Measurements from ENCODE around the gene VWA8.
A peak's percentile ranks its signal among the peaks of the same experiment; 100 is the strongest.
"Not testable (repeated sequence)": the region's sequence is repeated elsewhere in the genome, so short reads cannot be mapped to it uniquely, and the experiment has no call there.

The VWA8 gene

DNA sequence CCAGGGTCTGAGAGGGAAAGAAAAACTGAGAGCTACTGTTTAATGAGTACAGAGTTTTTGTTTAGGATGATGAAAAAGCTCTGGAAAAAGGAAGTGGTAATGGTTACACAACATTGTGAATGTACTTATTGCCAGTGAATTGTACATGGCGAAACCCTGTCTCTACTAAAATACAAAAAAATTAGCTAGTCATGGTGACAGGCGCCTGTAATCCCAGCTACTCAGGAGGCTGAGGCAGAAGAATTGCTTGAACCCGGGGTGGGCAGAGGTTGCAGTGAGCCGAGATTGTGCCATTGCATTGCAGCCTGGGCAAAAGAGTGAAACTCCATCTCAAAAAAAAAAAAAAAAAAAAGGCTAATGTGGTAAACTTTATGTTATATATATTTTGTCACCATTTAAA, 96.3 kb downstream of the VWA8 start:
- H3K27ac ChIP-seq (ENCODE audit: extremely low read depth, low read depth, low read length), result no peak overlapping the region
- H3K9me3 ChIP-seq (ENCODE audit: control insufficient read depth, insufficient read depth, low read depth, low read length), result no peaks in the 10 kb centered on the region
- H3K4me3 ChIP-seq (ENCODE audit: low read depth, low read length), result no peak overlapping the region
- H3K36me3 ChIP-seq (ENCODE audit: control insufficient read depth in 2 of 2, insufficient read depth in 1 of 2, low read length in 2 of 2), result peaks cover 7 to 8% of the 10 kb centered on the region in 2 experiments
- TF ChIP-seq, protein P1, sequence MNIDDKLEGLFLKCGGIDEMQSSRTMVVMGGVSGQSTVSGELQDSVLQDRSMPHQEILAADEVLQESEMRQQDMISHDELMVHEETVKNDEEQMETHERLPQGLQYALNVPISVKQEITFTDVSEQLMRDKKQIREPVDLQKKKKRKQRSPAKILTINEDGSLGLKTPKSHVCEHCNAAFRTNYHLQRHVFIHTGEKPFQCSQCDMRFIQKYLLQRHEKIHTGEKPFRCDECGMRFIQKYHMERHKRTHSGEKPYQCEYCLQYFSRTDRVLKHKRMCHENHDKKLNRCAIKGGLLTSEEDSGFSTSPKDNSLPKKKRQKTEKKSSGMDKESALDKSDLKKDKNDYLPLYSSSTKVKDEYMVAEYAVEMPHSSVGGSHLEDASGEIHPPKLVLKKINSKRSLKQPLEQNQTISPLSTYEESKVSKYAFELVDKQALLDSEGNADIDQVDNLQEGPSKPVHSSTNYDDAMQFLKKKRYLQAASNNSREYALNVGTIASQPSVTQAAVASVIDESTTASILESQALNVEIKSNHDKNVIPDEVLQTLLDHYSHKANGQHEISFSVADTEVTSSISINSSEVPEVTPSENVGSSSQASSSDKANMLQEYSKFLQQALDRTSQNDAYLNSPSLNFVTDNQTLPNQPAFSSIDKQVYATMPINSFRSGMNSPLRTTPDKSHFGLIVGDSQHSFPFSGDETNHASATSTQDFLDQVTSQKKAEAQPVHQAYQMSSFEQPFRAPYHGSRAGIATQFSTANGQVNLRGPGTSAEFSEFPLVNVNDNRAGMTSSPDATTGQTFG (tag by site-specific recombination; IDR thresholded peaks at IDR 0.05; ENCODE audit: borderline replicate concordance), result no peak
- TF ChIP-seq ZNF202 (tag by site-specific recombination; IDR thresholded peaks at IDR 0.05; ENCODE audit: borderline replicate concordance) (no peak), ZFP3 (tag by site-specific recombination; IDR thresholded peaks at IDR 0.05; ENCODE audit: low read depth) (no peak), ZNF335 (tag by site-specific recombination; conservative IDR thresholded peaks at IDR 0.05) (no peak), ZNF768 (tag by site-specific recombination; IDR thresholded peaks at IDR 0.05) (no peak), ZNF24 (tag by site-specific recombination; IDR thresholded peaks at IDR 0.05) (no peak), ZNF341 (tag by site-specific recombination; IDR thresholded peaks at IDR 0.05; ENCODE audit: low read depth) (no peak), KLF10 (tag by site-specific recombination; IDR thresholded peaks at IDR 0.05) (no peak), ZNF302 (tag by site-specific recombination; IDR thresholded peaks at IDR 0.05; ENCODE audit: low read depth) (no peak), ZNF239 (tag by site-specific recombination; IDR thresholded peaks at IDR 0.05) (no peak), ZNF266 (tag by site-specific recombination; IDR thresholded peaks at IDR 0.05; ENCODE audit: low read depth) (no peak), ZNF132 (tag by site-specific recombination; IDR thresholded peaks at IDR 0.05; ENCODE audit: borderline replicate concordance) (no peak)
- TF ChIP-seq, protein P2, sequence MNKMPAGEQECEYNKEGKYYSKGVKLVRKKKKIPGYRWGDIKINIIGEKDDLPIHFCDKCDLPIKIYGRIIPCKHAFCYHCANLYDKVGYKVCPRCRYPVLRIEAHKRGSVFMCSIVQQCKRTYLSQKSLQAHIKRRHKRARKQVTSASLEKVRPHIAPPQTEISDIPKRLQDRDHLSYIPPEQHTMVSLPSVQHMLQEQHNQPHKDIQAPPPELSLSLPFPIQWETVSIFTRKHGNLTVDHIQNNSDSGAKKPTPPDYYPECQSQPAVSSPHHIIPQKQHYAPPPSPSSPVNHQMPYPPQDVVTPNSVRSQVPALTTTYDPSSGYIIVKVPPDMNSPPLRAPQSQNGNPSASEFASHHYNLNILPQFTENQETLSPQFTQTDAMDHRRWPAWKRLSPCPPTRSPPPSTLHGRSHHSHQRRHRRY (tag by site-specific recombination; IDR thresholded peaks at IDR 0.05), result no peak
- TF ChIP-seq, protein P3, sequence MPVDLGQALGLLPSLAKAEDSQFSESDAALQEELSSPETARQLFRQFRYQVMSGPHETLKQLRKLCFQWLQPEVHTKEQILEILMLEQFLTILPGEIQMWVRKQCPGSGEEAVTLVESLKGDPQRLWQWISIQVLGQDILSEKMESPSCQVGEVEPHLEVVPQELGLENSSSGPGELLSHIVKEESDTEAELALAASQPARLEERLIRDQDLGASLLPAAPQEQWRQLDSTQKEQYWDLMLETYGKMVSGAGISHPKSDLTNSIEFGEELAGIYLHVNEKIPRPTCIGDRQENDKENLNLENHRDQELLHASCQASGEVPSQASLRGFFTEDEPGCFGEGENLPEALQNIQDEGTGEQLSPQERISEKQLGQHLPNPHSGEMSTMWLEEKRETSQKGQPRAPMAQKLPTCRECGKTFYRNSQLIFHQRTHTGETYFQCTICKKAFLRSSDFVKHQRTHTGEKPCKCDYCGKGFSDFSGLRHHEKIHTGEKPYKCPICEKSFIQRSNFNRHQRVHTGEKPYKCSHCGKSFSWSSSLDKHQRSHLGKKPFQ (tag by site-specific recombination; IDR thresholded peaks at IDR 0.05), result no peak
- TF ChIP-seq, protein P4, sequence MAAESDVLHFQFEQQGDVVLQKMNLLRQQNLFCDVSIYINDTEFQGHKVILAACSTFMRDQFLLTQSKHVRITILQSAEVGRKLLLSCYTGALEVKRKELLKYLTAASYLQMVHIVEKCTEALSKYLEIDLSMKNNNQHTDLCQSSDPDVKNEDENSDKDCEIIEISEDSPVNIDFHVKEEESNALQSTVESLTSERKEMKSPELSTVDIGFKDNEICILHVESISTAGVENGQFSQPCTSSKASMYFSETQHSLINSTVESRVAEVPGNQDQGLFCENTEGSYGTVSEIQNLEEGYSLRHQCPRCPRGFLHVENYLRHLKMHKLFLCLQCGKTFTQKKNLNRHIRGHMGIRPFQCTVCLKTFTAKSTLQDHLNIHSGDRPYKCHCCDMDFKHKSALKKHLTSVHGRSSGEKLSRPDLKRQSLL (tag by site-specific recombination; IDR thresholded peaks at IDR 0.05), result no peak
- peaks cover 1% of the 10 kb centered on the region; the same call in 1 of the 2 replicates for H3K4me1 ChIP-seq (ENCODE audit: control insufficient read depth, insufficient read depth, low read length)
- CTCF ChIA-PET, result interaction anchor here (0.6 kb wide), 1 partner anchor 238 kb away, joined by 3 read pairs; no protein-coding TSS in a partner anchor
- POLR2A ChIA-PET, result no interaction called here

DNA sequence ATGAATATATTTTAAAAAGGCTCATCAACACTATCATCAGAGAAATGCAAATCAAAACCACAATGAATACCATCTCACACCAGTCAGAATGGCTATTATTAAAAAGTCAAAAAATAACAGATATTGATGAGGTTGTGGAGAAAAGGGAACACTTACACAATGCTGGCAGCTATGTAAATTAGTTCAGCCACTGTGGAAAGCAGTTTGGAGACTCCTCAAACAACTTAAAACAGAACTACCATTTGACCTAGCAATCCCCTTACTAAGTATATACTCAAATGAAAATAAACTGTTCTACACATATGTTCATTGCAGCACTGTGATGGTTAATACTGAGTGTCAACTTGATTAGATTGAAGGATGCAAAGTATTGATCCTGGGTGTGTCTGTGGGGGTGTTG, 98.2 kb downstream of the VWA8 start:
- H3K4me3 ChIP-seq (ENCODE audit: low read depth, low read length); POLR2A ChIA-PET; H3K9me3 ChIP-seq (ENCODE audit: control insufficient read depth, insufficient read depth, low read depth, low read length); H3K36me3 ChIP-seq (ENCODE audit: control insufficient read depth in 2 of 2, insufficient read depth in 1 of 2, low read length in 2 of 2); H3K27ac ChIP-seq (ENCODE audit: extremely low read depth, low read depth, low read length); CTCF ChIA-PET; H3K4me1 ChIP-seq (ENCODE audit: control insufficient read depth, insufficient read depth, low read length): not testable (repeated sequence)

DNA sequence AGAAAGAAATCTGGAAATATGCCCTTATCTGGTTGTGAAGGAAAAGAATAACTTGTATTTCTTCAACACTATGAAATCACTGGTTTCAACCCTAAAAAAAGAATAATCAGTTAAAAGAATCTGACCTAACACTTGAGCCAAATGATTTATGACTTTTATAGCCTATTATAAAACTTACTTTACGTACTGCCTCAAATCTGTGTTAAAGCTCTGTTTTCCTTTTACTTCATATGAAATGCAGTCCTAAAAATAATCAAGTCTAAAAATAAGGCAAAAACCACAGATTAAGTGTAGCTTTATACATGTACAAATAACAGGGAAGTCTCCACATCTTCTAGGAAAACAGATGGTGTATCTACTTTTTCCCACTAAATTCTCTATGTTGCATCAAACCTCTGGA, 101.3 kb downstream of the VWA8 start:
- ChIA-PET CTCF (no interaction called here), POLR2A (no interaction called here)
- no peak overlapping the region for H3K4me3 ChIP-seq (ENCODE audit: low read depth, low read length)
- H3K9me3 ChIP-seq (ENCODE audit: control insufficient read depth, insufficient read depth, low read depth, low read length), result no peaks in the 10 kb centered on the region
- peaks cover 5% of the 10 kb centered on the region; the same call in 1 of the 2 replicates for H3K4me1 ChIP-seq (ENCODE audit: control insufficient read depth, insufficient read depth, low read length)
- H3K27ac ChIP-seq (ENCODE audit: extremely low read depth, low read depth, low read length), result no peak overlapping the region
- H3K36me3 ChIP-seq (ENCODE audit: control insufficient read depth in 2 of 2, insufficient read depth in 1 of 2, low read length in 2 of 2), result peaks cover 0 to 3% of the 10 kb centered on the region in 2 experiments; a peak in 2 of 3 replicates
- TF ChIP-seq, protein P5, sequence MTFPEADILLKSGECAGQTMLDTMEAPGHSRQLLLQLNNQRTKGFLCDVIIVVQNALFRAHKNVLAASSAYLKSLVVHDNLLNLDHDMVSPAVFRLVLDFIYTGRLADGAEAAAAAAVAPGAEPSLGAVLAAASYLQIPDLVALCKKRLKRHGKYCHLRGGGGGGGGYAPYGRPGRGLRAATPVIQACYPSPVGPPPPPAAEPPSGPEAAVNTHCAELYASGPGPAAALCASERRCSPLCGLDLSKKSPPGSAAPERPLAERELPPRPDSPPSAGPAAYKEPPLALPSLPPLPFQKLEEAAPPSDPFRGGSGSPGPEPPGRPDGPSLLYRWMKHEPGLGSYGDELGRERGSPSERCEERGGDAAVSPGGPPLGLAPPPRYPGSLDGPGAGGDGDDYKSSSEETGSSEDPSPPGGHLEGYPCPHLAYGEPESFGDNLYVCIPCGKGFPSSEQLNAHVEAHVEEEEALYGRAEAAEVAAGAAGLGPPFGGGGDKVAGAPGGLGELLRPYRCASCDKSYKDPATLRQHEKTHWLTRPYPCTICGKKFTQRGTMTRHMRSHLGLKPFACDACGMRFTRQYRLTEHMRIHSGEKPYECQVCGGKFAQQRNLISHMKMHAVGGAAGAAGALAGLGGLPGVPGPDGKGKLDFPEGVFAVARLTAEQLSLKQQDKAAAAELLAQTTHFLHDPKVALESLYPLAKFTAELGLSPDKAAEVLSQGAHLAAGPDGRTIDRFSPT (tag by site-specific recombination; IDR thresholded peaks at IDR 0.05), result no peak
- TF ChIP-seq IKZF3 (tag by site-specific recombination; IDR thresholded peaks at IDR 0.05), result no peak
- TF ChIP-seq ZSCAN30 (tag by site-specific recombination; IDR thresholded peaks at IDR 0.05), result no peak
- TF ChIP-seq, protein P6, sequence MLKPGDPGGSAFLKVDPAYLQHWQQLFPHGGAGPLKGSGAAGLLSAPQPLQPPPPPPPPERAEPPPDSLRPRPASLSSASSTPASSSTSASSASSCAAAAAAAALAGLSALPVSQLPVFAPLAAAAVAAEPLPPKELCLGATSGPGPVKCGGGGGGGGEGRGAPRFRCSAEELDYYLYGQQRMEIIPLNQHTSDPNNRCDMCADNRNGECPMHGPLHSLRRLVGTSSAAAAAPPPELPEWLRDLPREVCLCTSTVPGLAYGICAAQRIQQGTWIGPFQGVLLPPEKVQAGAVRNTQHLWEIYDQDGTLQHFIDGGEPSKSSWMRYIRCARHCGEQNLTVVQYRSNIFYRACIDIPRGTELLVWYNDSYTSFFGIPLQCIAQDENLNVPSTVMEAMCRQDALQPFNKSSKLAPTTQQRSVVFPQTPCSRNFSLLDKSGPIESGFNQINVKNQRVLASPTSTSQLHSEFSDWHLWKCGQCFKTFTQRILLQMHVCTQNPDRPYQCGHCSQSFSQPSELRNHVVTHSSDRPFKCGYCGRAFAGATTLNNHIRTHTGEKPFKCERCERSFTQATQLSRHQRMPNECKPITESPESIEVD (tag by site-specific recombination; IDR thresholded peaks at IDR 0.05), result peak; percentile 80
